ENCODE measurements around the gene SIK3.

The SIK3 gene

DNA sequence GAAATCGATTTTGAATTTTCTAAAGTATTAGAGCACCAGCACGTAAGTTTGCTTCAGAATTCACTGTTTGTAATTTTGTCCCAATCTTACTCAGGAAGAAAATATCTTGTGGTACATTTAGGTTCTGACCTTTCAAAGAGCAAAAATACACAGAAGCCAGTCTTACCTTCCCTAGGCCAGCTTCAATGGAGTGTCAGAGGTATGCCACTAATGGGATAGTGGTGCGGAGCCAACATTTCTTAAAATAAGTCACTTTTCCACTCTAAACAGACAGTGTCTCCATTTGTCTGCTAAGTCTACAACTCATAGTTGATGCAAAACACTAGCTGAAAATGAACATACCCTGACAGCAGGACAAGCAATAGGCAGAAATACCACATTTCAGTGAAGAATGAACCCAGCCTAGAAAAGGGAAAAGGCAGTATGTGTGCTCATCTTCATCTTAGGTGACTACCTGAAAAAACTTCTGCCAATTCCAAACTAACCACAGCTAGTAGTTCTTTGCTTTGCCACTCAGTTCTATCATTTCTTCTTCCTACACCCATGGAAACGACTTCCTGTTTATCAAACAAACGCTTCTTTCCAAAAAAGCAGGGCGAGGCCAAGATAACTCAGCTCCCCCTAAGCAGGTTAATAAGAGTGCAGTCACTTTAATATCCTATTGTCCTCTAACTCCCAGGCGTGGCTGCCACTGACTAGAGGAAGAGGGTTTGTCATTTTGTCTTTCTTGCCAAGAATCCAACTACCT lies 166.8 kb downstream of the SIK3 start:
- no peak for DNase-seq (ENCODE audit: low spot score)

DNA sequence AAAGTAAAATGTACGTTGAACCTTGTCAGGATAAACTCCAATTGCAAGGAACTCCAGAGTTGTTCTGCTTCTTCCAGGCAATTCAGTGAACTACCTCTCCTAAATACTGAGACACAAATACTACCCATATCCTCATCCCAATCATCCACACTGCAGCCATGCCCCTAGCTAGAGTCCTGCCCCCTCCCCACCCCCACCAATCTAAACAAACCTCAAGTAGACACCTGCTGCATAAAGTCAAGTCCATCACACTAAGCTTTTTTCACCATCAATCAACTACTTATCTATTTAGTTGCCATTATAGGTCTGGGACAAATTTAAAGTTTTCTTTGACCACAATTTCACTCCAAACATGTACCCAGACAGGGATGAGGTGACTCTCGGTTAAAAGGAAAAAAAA lies 167.6 kb downstream of the SIK3 start:
- DNase-seq (ENCODE audit: low spot score) = no peak

GRCh38 chr11:116930177-116930576 lies 168.1 kb downstream of the SIK3 start:
- DNase-seq (ENCODE audit: low spot score) = no peak

DNA sequence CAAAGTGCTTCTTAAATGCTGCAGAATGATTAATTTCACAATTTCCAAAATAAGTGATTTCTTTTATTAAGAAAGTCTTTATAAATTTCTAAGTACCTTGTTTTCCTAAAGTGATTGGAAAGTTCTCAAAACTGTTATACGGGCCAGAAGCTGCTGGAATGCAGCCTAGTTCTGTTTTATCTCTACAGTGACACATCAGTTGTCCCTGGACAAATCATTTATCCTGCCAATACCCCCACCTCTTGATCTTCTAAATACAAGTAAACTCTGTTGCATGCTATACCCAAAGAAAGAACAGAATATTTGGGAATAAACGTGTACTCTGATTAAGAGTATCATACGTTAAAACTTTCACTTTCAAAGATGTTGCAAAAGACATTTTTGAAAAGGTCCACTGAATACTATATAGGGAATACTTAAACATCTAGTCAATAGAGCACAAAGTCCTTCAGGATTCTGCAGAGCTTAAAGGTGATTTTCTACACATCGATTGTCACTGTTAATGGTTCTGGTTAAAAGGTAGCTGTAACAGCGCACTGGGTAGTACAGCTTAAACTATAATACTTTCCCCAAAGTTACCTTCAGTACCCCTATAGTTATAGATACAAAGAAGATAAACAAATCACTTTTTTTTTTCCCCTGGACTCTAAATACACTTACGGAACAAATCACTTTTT lies 168.7 kb downstream of the SIK3 start:
- no peak for DNase-seq (ENCODE audit: low spot score)

GRCh38 chr11:116928845-116929244 lies 169.4 kb downstream of the SIK3 start:
- no peak for DNase-seq (ENCODE audit: low spot score)

- DNase-seq (ENCODE audit: low spot score) = no peak
Measured at GRCh38 chr11:116928102-116928777, 170.0 kb downstream of the SIK3 start.

GRCh38 chr11:116927163-116927974 lies 170.9 kb downstream of the SIK3 start:
- DNase-seq (ENCODE audit: low spot score) = no peak

DNA sequence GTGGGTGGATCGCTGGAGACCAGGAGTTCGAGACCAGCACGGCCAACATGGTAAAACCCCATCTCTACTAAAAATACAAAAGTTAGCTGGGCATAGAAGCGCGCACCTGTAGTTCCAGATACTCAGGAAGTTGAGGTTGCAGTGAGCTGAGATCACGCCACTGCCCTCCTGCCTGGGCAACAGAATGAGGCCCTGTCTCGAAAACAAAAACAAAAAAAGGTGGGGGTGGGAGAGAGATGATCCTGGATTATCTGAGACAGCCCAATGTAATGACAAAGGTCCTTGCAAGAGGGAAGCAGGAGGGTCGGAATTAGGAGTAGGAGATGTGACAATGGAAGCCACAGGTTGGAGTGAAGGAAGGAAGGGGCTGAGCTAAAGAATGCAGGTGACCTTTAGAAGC lies 173.2 kb downstream of the SIK3 start:
- DNase-seq (ENCODE audit: low spot score) = no peak

- DNase-seq (ENCODE audit: low spot score) = no peak
Measured at GRCh38 chr11:116918925-116919655, 179.1 kb downstream of the SIK3 start.

GRCh38 chr11:116917632-116918031 lies 180.6 kb downstream of the SIK3 start:
- DNase-seq (ENCODE audit: low spot score) = no peak

DNA sequence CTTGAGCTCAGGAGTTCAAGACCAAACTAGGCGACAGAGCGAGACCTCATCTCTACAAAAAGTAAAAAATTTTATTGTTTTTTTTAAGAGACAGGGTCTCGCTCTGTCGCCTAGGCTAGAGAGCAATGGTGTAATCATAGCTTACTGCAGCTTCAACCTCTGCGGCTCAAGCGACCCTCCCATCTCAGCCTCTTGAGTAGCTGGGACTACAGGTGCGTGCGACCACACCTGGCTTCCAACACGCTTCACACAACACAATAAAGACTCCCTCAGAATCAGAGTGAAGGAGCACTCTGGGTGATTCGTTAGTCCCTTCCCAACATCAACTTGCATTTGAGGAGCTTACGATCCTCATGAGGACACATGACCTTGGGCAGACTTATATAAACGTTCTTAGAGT lies 181.3 kb downstream of the SIK3 start:
- DNase-seq (ENCODE audit: low spot score) = no peak

GRCh38 chr11:116916052-116916451 lies 182.2 kb downstream of the SIK3 start:
- DNase-seq (ENCODE audit: low spot score) = no peak

GRCh38 chr11:116913000-116913399 lies 185.2 kb downstream of the SIK3 start:
- DNase-seq (ENCODE audit: low spot score) = no peak

DNA sequence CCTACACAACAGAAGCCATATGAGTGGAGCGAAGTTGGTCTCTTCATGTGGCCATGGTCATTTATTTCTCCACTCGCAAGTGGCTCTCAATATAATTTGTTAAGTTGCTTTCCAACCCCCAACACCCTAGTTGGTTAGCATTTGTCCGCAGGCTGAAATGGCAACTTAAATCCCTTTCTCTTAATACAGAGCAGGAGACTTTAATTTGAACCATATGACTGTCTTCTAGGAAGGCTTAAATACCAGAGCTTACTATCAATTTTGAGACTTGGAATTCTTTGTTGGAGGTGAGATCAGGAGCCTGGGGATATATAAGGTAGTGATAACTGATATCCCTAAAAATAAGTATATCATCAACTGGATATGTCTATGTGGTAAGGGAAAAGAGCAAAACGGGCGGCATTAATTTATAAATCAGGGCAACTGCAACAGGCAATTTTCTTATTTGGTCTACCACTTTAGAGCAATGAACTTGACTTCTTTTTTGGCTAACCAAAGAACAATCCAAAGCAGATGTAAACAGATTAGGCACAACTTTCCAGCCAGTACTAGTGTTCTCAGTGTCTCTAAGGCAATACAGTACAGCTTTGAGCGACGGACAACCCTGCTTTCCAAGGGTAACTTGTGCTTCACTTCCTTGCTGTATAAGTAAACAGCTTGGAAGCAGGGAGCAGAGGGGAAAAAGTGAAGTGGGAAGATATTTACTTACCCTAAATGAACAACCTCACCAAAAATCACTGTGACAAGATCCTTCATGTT lies 186.1 kb downstream of the SIK3 start:
- DNase-seq (ENCODE audit: low spot score) = no peak

GRCh38 chr11:116910847-116911246 lies 187.4 kb downstream of the SIK3 start:
- DNase-seq (ENCODE audit: low spot score) = no peak

DNA sequence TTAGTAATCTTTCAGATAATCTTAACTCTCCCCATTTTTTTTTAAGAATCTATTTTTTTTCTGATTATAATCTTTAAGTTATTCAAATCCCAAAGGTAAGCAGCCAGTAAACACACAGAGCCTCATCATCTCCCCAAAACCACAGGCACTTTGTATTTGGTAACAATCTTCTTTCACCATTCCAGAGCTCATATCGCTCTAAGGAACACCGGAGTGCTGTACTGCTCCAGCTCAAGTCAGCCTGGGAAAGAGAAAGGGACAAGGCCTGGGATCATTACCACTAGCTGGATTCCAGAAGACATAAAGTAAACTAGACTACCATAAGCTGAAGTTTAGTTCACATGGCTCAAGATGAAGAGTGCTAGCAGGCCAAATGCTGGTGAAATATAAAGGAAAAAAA lies 187.8 kb downstream of the SIK3 start:
- DNase-seq (ENCODE audit: low spot score) = no peak

DNA sequence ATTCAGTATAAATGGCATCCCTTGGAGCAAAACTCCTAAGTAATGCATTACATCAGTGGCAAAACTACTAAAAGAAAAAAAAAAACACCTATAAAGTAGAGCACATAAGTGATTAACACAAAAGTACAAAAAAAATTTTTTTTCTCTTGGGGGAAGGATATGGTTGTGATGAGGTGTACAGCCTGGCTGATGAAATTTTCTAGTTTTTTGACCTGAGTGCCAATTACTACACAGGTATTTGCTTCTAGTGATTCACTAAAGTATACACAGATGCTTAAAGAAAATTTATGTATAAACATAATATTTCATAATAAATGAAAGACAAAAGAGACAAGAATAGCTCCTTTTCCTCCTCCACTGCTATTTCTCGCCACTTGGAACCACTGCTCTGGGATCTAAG lies 189.0 kb downstream of the SIK3 start:
- no peak for DNase-seq (ENCODE audit: low spot score)

GRCh38 chr11:116906479-116906878 lies 191.7 kb downstream of the SIK3 start:
- no peak for DNase-seq (ENCODE audit: low spot score)

DNA sequence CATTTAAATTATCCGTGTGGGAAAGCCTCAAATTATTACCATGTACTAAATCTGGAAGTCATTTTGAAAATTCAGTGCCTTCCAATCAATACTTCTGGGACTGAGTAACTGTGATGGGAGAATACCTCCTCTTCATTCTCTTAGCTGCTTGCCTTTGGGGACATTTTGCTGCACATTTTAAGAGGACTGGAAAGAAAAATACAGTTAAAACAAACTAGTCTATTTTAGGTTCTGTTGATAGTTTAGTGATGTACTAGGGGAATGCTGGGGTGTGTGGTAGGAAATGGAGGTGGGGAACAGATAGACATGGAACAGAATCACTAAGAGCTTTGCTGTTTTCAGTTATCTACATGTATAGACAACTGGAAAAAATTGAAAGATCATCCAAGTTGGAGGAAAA lies 195.1 kb downstream of the SIK3 start:
- no peak for DNase-seq (ENCODE audit: low spot score)

- DNase-seq (ENCODE audit: low spot score) = no peak
Measured at GRCh38 chr11:116901964-116902688, 196.1 kb downstream of the SIK3 start.

All from SK-N-DZ (cell line).